ENCODE data around the gene AGAP2. TPM values are rescaled to one million over a fixed set of nuclear protein-coding genes. Genes with fewer than 3 reads are reported as not detected.

Gene AGAP2
- total and polyA plus RNA-seq, 2 of the 8 experiments (the other 6 are each of a cell fraction or from before 2014, with no cell fraction given), result 1.5 TPM

DNA sequence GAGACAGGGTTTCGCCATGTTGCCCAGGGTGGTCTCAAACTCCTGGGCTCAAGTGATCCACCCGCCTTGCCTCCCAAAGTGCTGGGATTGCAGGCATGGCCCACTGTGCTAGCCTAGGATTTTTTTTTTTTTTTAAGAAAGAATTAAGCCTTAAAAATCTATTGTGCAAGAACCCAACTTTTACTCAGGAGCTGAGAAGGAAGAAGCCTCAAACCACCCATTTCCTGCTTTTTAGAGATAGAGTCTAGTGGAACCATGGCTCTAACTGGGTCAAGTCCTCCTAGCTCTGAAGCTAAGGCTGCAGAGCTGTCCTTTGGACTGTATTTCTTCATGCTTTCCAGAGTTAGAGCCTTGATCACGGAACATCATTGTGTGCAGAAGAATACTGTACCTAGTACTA is 42.7 kb upstream of the AGAP2 start (continued):
- TF ChIP-seq CHD7 (IDR thresholded peaks at IDR 0.05; ENCODE audit: insufficient replicate concordance, low read length), result no peak
- TF ChIP-seq SIN3A (conservative IDR thresholded peaks at IDR 0.05 in 1 of 2, IDR thresholded peaks at IDR 0.05 in 1 of 2; ENCODE audit: low read depth in 1 of 2, low read length in 2 of 2), result no peak
- TF ChIP-seq SIX5 (IDR thresholded peaks at IDR 0.05; ENCODE audit: low read depth, low read length), result no peak
- TF ChIP-seq JUN (IDR thresholded peaks at IDR 0.05; ENCODE audit: low read depth, low read length), result no peak
- TF ChIP-seq CBX8 (IDR thresholded peaks at IDR 0.05; ENCODE audit: borderline replicate concordance, low read depth, low read length), result no peak
- TF ChIP-seq MAX (IDR thresholded peaks at IDR 0.05), result no peak
- no peak for TF ChIP-seq SRF (IDR thresholded peaks at IDR 0.05; ENCODE audit: low read depth, low read length)
- no peak for TF ChIP-seq E2F6 (IDR thresholded peaks at IDR 0.05)
- no peak for TF ChIP-seq BACH1 (IDR thresholded peaks at IDR 0.05; ENCODE audit: low read length)
- no peak for TF ChIP-seq POU5F1 (IDR thresholded peaks at IDR 0.05; ENCODE audit: low read depth, low read length)
- no peak for TF ChIP-seq NANOG (IDR thresholded peaks at IDR 0.05; ENCODE audit: insufficient read depth, low read depth, low read length, poor library complexity, severe bottlenecking)
